ENCODE measurements around the gene ALDH18A1. TPM values are rescaled to one million over a fixed set of nuclear protein-coding genes. Genes with fewer than 3 reads are reported as not detected.
"Not testable (repeated sequence)": the region's sequence is repeated elsewhere in the genome, so short reads cannot be mapped to it uniquely, and the experiment has no call there.

The ALDH18A1 gene
- total RNA-seq, 2 experiments from 2014 or later: 52.0 to 74.3 TPM

DNA sequence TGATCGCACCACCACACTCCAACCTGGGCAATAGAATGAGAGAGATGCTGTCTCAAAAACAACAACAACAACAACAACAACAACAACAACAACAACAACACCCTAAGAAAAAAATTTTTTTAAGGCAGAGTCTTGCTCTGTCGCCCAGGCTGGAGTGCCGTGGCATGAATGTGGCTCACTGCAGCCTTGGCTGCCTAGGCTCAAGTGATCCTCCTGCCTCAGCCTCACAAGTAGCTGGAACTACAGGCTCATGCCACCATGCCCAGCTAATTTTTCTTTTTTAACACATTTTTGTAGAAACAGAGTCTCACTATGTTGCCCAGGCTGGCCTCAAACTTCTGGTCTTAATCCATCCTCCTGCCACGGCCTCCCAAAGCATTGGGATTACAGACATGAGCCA is 18.6 kb downstream of the ALDH18A1 start:
- DNase-seq: no peak
- H3K27me3 Mint-ChIP-seq: no peaks in the 10 kb centered on the region
- ATAC-seq: no peak
- H3K4me3 Mint-ChIP-seq: no peak overlapping the region
- H3K4me1 Mint-ChIP-seq: no peaks in the 10 kb centered on the region
- peaks cover 57% of the 10 kb centered on the region for H3K36me3 Mint-ChIP-seq
- CTCF ChIA-PET: no interaction called here
- no peak overlapping the region for H3K27ac Mint-ChIP-seq
- H3K9me3 Mint-ChIP-seq (ENCODE audit: low read depth): no peaks in the 10 kb centered on the region

DNA sequence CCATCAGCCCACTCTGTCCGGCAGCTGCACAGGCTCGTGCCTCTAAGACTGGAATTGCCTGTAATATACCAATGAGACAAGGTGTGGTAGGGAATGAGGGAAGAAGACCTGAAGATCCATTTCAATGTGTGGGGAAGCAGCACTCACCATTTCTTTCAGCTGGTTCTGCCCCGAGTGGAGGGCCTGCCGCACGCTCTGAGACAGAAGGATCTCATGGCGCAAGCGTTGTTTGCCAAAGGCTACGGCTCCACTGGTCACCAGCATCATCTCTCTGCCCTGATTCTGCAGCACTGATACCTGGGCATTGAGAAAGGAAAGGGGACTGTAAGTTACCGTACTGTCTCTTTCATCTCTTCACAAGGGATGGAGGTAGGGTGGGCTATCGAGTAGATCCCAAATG is 19.4 kb downstream of the ALDH18A1 start:
- Mint-ChIP-seq H3K9me3 (ENCODE audit: low read depth) (no peaks in the 10 kb centered on the region), H3K27me3 (no peaks in the 10 kb centered on the region), H3K36me3 (peaks cover 56% of the 10 kb centered on the region), H3K4me1 (no peaks in the 10 kb centered on the region), H3K4me3 (no peak overlapping the region), H3K27ac (no peak overlapping the region)
- DNase-seq: no peak
- ATAC-seq: no peak
- CTCF ChIA-PET: no interaction called here

DNA sequence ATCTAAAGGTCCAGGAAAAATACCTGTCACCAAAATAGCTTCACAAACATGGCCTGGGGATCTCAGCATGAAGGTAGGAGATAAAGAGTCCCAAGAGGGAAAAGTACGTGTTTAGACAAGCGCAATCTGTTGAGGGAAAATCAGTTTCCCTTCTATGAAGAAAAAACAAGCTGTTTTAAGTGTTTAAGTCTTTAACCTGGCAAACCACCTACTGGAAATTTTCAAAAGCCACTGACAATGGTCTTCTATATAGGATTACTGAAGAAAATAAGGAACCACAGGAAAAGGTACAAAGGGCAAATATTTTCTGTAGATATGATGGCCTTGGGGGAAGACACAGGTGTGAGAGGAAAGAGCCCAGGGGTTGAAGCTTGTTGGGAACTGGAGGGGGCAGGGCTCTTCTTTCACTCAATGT is 21.2 kb downstream of the ALDH18A1 start:
- no peaks in the 10 kb centered on the region for H3K9me3 Mint-ChIP-seq (ENCODE audit: low read depth)
- no peak overlapping the region for H3K27ac Mint-ChIP-seq
- no peaks in the 10 kb centered on the region for H3K27me3 Mint-ChIP-seq
- ATAC-seq: no peak
- H3K36me3 Mint-ChIP-seq: peaks cover 56% of the 10 kb centered on the region
- no peaks in the 10 kb centered on the region for H3K4me1 Mint-ChIP-seq
- CTCF ChIA-PET: interaction anchor here (0.8 to 1.7 kb wide), 3 partner anchors 12 to 261 kb away, joined by 3 to 6 read pairs (median 4); partner anchors contain the start of gene TCTN3
- no peak for DNase-seq
- no peak overlapping the region for H3K4me3 Mint-ChIP-seq

DNA sequence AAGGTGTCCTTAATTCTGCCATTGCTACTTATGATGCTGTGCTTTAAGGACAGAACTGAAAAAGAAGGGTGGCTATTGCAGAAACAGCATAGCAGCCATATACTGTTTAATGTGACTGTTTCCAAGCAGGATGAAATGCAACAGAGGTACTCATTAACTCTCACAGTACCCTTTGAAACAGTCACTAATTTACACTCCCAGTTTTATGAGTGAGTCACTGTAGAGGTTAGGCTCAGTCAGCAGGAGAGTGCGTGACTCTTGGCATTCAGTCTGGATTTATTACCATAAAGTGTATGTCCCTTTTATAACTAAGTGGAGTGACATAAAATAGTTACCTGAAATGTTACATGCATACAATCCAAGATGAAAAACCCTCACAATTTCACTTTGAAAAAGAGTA is 27.7 kb downstream of the ALDH18A1 start:
- CTCF ChIA-PET: interaction anchor here (1.2 kb wide), 1 partner anchor 11 kb away, joined by 3 read pairs; no protein-coding TSS in a partner anchor
- Mint-ChIP-seq H3K4me3 (no peak overlapping the region), H3K4me1 (peaks cover 3% of the 10 kb centered on the region), H3K36me3 (peaks cover 56% of the 10 kb centered on the region), H3K27me3 (no peaks in the 10 kb centered on the region), H3K9me3 (ENCODE audit: low read depth) (no peaks in the 10 kb centered on the region), H3K27ac (no peak overlapping the region)
- DNase-seq (no peak), ATAC-seq (no peak)

DNA sequence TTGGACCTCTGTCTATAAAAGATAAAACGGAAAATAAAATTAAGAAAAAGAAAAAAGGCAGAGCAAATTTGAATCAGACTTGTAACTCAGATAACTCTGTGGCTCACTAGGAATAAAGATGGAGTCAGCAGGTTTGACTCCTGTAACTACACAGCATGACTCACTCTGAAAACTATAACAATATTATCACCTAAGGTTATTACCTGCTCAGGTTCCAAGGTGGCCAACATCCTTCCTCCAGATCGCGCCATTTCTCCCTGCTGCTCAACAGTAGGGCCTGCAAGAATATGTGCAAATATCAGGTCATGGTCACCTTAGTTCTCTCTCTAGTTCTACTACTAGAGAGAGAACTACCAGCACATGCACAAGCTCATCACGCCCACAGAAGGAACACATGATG is 30.0 kb downstream of the ALDH18A1 start:
- peaks cover 3% of the 10 kb centered on the region for H3K4me1 Mint-ChIP-seq
- H3K36me3 Mint-ChIP-seq: peaks cover 41% of the 10 kb centered on the region
- ATAC-seq (no peak), DNase-seq (no peak)
- no peak overlapping the region for H3K27ac Mint-ChIP-seq
- CTCF ChIA-PET: no interaction called here
- H3K27me3 Mint-ChIP-seq: no peaks in the 10 kb centered on the region
- H3K9me3 Mint-ChIP-seq (ENCODE audit: low read depth): no peaks in the 10 kb centered on the region
- no peak overlapping the region for H3K4me3 Mint-ChIP-seq

DNA sequence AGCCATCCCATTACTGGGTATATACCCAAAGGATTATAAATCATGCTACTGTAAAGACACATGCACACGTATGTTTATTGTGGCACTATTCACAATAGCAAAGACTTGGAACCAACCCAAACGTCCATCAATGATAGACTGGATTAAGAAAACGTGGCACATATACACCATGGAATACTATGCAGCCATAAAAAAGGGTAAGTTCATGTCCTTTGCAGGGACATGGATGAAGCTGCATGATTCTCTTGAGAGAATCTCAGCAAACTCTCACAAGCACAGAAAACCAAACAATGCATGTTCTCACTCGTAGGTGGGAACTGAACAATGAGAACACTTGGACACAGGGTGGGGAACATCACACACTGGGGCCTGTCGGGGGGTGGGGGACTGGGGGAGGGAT is 36.1 kb downstream of the ALDH18A1 start:
- DNase-seq; H3K4me3 Mint-ChIP-seq; H3K27ac Mint-ChIP-seq; CTCF ChIA-PET; H3K9me3 Mint-ChIP-seq (ENCODE audit: low read depth); ATAC-seq; H3K4me1 Mint-ChIP-seq; H3K27me3 Mint-ChIP-seq: not testable (repeated sequence)
- peaks cover 52% of the 10 kb centered on the region for H3K36me3 Mint-ChIP-seq

DNA sequence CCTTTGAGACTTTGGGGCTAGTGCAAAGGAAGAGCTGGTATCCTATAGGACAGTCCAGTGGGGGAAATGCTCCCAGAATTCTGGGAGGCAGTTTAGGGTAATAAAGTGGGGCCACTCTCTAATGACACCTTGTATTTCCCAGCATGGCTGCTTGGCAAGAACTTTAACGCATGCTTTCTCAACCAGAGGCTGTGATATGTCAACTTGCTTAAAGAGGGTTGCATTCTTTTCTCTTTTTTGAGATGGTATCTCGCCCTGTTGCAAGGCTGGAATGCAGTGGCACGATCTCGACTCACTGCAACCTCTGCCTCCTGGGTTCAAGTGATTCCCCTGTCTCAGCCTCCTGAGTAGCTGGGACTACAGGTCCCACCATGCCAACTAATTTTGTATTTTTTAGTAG is 38.4 kb downstream of the ALDH18A1 start:
- ATAC-seq (no peak), DNase-seq (no peak)
- no peak overlapping the region for H3K4me3 Mint-ChIP-seq
- H3K4me1 Mint-ChIP-seq: no peaks in the 10 kb centered on the region
- CTCF ChIA-PET: no interaction called here
- H3K27me3 Mint-ChIP-seq: no peaks in the 10 kb centered on the region
- no peaks in the 10 kb centered on the region for H3K9me3 Mint-ChIP-seq (ENCODE audit: low read depth)
- peaks cover 58% of the 10 kb centered on the region for H3K36me3 Mint-ChIP-seq
- H3K27ac Mint-ChIP-seq: no peak overlapping the region

DNA sequence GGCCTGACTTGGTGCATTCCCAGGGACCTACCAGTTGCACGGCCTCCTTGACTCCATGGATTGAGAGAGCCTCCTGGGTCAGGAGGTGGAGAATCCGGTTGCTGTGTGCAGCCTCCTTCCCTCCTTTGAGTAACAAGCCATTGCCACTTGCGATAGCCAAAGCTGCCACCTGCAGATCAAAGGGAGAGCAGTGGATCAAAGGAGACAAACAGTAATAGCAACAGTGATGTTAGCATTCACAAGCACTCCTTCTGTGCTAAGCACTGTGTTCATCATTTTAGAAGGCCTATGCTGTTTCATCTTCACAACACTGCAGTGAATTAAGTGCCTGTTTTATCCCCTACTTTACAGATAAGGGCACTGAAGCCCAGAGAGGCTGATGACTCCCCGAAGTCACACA is 40.1 kb downstream of the ALDH18A1 start:
- Mint-ChIP-seq H3K4me1 (no peaks in the 10 kb centered on the region), H3K27ac (no peak overlapping the region), H3K4me3 (no peak overlapping the region), H3K9me3 (ENCODE audit: low read depth) (no peaks in the 10 kb centered on the region), H3K36me3 (peaks cover 57% of the 10 kb centered on the region), H3K27me3 (no peaks in the 10 kb centered on the region)
- ATAC-seq (no peak), DNase-seq (no peak)
- CTCF ChIA-PET: no interaction called here

DNA sequence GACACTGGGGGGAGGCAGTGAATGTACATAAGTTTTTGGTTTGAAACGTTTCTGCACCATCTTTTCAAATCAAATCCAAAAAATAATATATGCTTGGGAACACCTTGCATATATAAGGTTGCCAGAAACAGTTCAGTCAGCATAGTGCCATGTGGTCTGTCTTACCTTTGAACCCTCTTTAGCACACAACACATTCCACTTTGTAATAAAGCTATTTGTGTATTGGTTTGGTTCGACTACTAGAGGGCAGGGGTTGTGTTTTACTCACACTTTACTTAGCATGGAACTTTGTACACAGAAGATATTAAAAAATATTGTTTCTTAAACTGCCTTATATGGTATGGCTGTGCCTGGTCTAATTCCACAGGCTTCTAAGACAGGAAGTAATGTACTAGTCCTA is 43.2 kb downstream of the ALDH18A1 start:
- Mint-ChIP-seq H3K4me1 (no peaks in the 10 kb centered on the region), H3K36me3 (peaks cover 44% of the 10 kb centered on the region), H3K27me3 (no peaks in the 10 kb centered on the region), H3K27ac (no peak overlapping the region), H3K9me3 (ENCODE audit: low read depth) (no peaks in the 10 kb centered on the region), H3K4me3 (no peak overlapping the region)
- CTCF ChIA-PET: interaction anchor here (1.3 kb wide), 1 partner anchor 247 kb away, joined by 5 read pairs; no protein-coding TSS in a partner anchor
- no peak for ATAC-seq
- DNase-seq: no peak

DNA sequence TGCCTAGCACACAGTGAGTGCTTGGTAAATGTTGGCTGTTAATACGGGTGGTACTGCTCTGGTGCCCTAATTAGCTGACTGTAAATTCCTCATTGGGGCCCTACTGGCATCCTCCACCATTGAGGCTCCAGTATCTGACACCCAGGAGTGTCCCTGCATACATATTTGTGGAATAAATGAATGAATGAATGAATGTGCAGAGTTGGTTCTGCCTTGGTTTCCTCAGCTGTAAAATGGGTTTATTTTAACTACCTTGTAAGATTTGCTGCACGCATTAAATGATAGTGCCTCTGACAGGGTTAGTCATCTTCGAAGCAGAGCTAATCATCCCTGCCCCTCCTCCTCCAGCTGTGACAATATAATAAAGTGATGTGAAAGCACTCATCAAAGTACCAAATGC is 45.8 kb downstream of the ALDH18A1 start:
- CTCF ChIA-PET: no interaction called here
- H3K4me1 Mint-ChIP-seq: no peaks in the 10 kb centered on the region
- H3K4me3 Mint-ChIP-seq: no peak overlapping the region
- H3K36me3 Mint-ChIP-seq: peaks cover 40% of the 10 kb centered on the region
- no peaks in the 10 kb centered on the region for H3K9me3 Mint-ChIP-seq (ENCODE audit: low read depth)
- ATAC-seq (no peak), DNase-seq (no peak)
- H3K27me3 Mint-ChIP-seq: no peaks in the 10 kb centered on the region
- no peak overlapping the region for H3K27ac Mint-ChIP-seq

DNA sequence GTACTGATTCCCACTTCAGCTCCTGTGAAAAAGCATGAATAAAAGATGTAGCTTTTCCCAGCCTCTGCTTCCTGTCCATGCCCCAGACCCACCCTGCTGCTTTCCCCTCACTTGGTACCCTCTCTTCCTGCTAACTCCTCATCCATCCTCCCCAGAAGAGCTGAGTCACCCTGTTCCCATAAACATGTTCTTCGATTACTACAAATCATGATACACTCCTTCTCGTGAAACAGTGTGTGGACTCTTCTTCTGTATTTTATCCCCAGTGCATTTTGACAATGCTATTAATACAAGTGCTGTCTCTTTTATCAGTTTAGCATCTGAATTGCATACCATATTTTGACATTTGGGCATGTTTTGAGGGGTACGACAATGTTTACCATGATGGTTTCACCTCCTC is 49.6 kb downstream of the ALDH18A1 start:
- Mint-ChIP-seq H3K27ac (no peak overlapping the region), H3K4me1 (no peaks in the 10 kb centered on the region), H3K27me3 (no peaks in the 10 kb centered on the region), H3K9me3 (ENCODE audit: low read depth) (no peaks in the 10 kb centered on the region), H3K4me3 (no peak overlapping the region), H3K36me3 (peaks cover 19% of the 10 kb centered on the region)
- no peak for ATAC-seq
- DNase-seq: no peak
- CTCF ChIA-PET: interaction anchor here (9.2 kb wide), 1 partner anchor 178 kb away, joined by 85 read pairs; no protein-coding TSS in a partner anchor

DNA sequence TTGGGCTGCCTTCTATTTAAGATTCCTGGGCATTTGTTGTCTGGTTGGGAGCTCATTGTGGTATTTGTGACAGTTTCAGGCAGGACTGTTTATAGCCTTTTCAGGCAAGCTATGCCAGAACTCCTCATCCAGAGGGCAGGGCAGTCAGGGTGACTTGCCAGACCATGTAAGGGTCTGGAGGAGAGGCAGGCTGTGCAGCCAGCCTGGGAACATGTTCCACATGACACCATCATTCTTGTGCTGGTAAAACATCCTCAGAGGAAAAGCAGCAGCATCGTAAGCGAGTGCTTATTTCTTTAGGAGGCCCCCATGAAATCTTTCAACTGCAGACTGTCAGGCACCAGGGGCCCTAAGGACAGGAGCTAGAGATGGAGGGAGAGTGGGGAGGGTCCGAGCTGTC is 51.3 kb downstream of the ALDH18A1 start:
- Mint-ChIP-seq H3K4me1 (no peaks in the 10 kb centered on the region), H3K9me3 (ENCODE audit: low read depth) (no peaks in the 10 kb centered on the region), H3K27me3 (no peaks in the 10 kb centered on the region), H3K36me3 (peaks cover 9% of the 10 kb centered on the region), H3K4me3 (no peak overlapping the region), H3K27ac (no peak overlapping the region)
- ATAC-seq (no peak), DNase-seq (no peak)
- CTCF ChIA-PET: interaction anchor here (0.9 to 9.2 kb wide), 3 partner anchors 89 to 230 kb away, joined by 4 to 85 read pairs (median 4); partner anchors contain the start of gene TCTN3

DNA sequence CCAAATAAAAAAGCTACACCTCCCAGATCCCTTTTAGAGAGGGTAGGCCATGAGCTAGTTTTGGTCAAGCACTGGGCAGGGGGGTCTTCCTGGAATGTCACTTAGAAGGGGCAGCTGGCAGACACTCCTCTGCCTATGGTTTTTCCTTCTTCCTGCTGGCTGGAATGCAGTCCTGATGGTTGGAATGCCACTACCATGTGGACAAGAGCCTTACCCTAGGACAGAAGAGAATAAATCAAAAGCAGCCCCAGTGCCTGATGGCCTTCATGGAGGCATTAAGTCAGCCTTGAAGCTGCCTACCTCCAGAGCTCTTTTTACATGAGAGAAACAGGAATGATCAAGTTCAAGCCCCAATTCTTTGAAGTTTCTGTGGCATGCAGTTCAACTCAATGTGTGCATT is 51.9 kb downstream of the ALDH18A1 start:
- Mint-ChIP-seq H3K27ac (no peak overlapping the region), H3K4me1 (no peaks in the 10 kb centered on the region), H3K27me3 (no peaks in the 10 kb centered on the region), H3K4me3 (no peak overlapping the region), H3K9me3 (ENCODE audit: low read depth) (no peaks in the 10 kb centered on the region), H3K36me3 (peaks cover 7% of the 10 kb centered on the region)
- no peak for ATAC-seq
- no peak for DNase-seq
- CTCF ChIA-PET: interaction anchor here (0.9 to 9.2 kb wide), 4 partner anchors 89 to 230 kb away, joined by 4 to 85 read pairs (median 27); partner anchors contain the start of gene TCTN3

DNA sequence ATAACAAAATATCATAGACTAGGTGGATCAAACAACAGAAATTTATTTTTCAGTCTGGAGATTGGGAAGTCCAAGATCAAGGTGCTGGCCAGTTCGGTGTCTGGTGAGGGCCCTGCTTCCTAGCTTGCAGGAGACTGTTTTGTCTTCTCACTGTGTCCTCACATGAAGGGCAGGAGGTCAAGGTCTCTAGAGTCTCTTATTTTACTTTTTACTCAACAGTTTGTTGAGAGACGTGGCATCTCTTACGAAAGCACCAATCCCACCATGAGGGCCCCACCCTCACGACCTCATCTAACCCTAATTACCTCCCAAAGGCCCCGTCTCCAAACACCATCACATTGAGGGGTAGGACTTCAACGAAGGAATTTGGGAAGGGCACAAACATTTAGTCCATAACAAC is 54.1 kb downstream of the ALDH18A1 start:
- CTCF ChIA-PET: interaction anchor here (0.9 to 9.2 kb wide), 4 partner anchors 157 to 262 kb away, joined by 3 to 85 read pairs (median 28); no protein-coding TSS in a partner anchor
- Mint-ChIP-seq H3K27ac (no peak overlapping the region), H3K36me3 (no peaks in the 10 kb centered on the region), H3K4me3 (no peak overlapping the region), H3K27me3 (peaks cover under 1% of the 10 kb centered on the region), H3K9me3 (ENCODE audit: low read depth) (no peaks in the 10 kb centered on the region), H3K4me1 (no peaks in the 10 kb centered on the region)
- DNase-seq: no peak
- ATAC-seq: no peak
